ENCODE measurements around the gene IFI30. TPM values are rescaled to one million over a fixed set of nuclear protein-coding genes. Genes with fewer than 3 reads are reported as not detected.

IFI30 gene
- total and polyA plus RNA-seq, 2 experiments from 2014 or later: 27.4 to 34.4 TPM

GRCh38 chr19:18202778-18203407 lies 29.3 kb downstream of the IFI30 start:
- no peaks in the 10 kb centered on the region for H3K27me3 ChIP-seq (ENCODE audit: insufficient read depth)
- H2AFZ ChIP-seq: peak overlapping the region; percentile 76
- 0 out of 2 replicates have a peak, but pooled peaks cover 6% of the 10 kb centered on the region for H3K79me2 ChIP-seq (replicated peaks; ENCODE audit: insufficient read depth)
- peak overlapping the region; percentile 90 for H3K4me3 ChIP-seq
- Mint-ChIP-seq H3K36me3 (ENCODE audit: low read depth) (peaks cover 34% of the 10 kb centered on the region), H3K27ac (peak overlapping the region; percentile 96; the same call in 1 of the 2 replicates), H3K4me1 (peaks cover 17% of the 10 kb centered on the region), H3K4me3 (peak overlapping the region; percentile 97), H3K9me3 (no peaks in the 10 kb centered on the region), H3K27me3 (ENCODE audit: insufficient read depth, low read depth, poor library complexity) (peaks cover 16% of the 10 kb centered on the region)
- H3F3A ChIP-seq (replicated peaks; ENCODE audit: low read depth): peaks cover 31% of the 10 kb centered on the region
- H3K4me1 ChIP-seq (ENCODE audit: insufficient read depth): peaks cover 11% of the 10 kb centered on the region
- H4K20me1 ChIP-seq (replicated peaks; ENCODE audit: insufficient read depth): peaks cover 5% of the 10 kb centered on the region
- peak overlapping the region; percentile 94 for H3K4me2 ChIP-seq
- peaks cover 11% of the 10 kb centered on the region; the same call in 1 of the 2 replicates for H3K36me3 ChIP-seq (ENCODE audit: insufficient read depth)
- ATAC-seq (peak; percentile 24), DNase-seq (ENCODE audit: low spot score) (peak; percentile 84)
- no peak overlapping the region for H3K27ac ChIP-seq (ENCODE audit: low read depth)
- no peaks in the 10 kb centered on the region for H3K9me2 ChIP-seq (ENCODE audit: insufficient read depth)
- TF ChIP-seq CTCF (conservative IDR thresholded peaks at IDR 0.05; ENCODE audit: low read depth in 2 of 2) (peak; percentile 48 to 76), ETS1 (IDR thresholded peaks at IDR 0.05) (no peak), ZNF462 (CRISPR knock-in tag; IDR thresholded peaks at IDR 0.05) (no peak), POLR2AphosphoS5 (IDR thresholded peaks at IDR 0.05; ENCODE audit: low read depth) (peak; percentile 17; the same call in 1 of the 2 replicates), EZH2 (IDR thresholded peaks at IDR 0.05; ENCODE audit: low read depth, unreplicated experiment) (no peak), REST (IDR thresholded peaks at IDR 0.05; ENCODE audit: unreplicated experiment) (no peak), EZH2phosphoT487 (IDR thresholded peaks at IDR 0.05; ENCODE audit: unreplicated experiment) (no peak)

Measured in GM23338 (cell line).